Effector CD4-positive, alpha-beta T cell (primary cell): ENCODE results near the gene PHEX.

Experiments
- DNase-seq: peaks from one replicate; pipeline ENCODE4 v3.0.0-alpha.2; 2020
- total RNA-seq: gene quantifications from one replicate; lab custom pipeline; 2026; lab: John Stamatoyannopoulos, UW

The PHEX gene
- 3.2 reads per million, percentile 12 among the genes with 10 or more reads in this experiment for total RNA-seq

DNA sequence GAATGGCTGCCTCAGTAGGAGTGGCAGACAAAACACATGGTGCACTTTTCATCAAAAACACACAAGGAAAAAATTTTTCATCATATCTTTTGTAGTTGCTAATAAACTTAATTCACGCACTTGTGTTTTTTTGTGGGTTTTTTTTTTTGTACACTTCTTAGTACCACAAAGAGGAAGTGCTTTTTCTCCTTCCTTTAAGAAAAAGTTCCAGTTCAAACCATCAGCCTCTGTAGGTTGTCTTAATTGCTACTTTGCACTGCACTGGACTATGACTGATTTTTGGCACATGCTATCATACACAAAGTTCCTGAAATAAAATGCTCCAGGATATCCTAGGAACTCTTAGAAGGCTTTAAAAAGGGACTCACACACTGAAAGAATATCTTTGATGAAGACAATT lies at the start of gene PHEX:
PHEX (plus strand) TSS at position 242 of the 400 bp plus-strand sequence. CDS start 681 bp downstream, outside the sequence.
- no peak for DNase-seq

DNA sequence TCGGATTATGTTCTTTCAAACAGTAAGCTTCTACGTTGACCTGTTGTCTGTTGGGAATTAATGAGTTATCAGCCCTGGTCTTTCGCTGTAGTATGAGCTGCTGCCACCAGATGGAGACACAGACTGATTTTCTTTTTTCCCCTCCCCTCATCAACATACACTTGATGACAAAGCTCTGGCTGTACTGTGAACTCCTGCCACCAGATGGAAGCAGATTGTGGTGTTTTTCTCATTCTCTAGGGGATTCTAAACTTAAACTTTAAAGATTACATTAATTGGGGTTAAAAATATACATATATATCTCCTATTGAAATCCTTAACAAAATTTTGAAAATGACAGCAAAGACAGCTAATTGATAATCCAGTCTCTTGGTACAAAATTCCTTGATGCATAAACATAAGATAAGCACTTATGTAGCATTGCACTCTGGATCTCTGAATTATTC lies 46.8 kb upstream of the PHEX start:
- peak; percentile 52 for DNase-seq

DNA sequence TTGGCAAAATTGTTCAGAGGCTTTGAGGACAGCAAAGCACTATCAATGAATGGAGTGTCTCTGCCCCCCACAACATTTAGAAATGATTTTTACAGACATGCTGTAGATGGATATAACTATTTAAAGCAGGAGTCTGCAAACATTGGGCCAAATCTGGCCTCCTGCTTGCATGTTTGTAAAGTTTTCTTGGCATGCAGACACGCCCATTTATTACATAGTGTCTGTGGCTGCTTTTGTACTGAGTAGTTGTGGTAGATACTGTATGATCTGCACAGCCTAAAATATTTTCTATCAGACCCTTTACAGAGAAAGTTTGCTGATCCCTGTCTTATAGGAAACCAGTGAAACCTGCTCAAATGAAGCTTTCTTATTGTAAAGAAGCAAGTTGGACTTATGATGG lies 45.5 kb upstream of the PHEX start:
- no peak for DNase-seq

DNA sequence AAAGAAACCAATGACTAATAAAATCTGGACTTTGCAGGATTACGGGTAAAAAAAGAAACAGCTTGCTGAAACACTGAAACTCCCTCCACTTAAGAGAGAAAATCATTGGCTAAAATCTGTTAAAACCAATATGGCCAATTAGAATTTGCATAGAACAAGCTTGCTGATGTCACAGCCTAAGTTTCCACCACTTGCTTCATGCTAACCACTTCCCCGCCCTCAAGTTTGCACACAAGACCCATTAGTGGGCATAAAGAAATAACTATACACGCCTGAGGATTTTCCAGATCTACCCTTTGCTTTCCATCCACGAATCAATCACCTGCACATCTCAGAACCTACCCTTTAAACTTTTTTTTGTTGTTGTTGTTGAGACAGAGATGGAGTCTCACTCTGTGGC lies 42.7 kb upstream of the PHEX start:
- no peak for DNase-seq

DNA sequence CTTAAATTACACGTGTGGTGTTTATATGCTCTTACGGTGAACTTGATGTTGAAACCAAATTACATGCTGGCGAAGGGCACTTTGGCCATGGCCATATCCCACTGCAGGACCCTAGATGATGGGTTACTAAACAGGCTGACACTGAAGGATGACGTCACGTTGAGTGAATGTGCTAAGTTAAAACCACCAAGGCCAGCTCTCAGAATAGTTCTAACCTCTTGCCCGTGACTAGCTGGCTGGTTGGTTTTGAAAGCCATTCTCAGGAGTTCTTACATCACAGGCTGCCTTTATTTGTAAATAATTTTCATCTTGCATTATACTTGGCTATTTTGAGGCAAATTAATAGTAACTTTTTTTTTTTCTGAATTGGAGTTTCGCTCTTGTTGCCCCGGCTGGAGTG lies 41.3 kb upstream of the PHEX start:
- no peak for DNase-seq

DNA sequence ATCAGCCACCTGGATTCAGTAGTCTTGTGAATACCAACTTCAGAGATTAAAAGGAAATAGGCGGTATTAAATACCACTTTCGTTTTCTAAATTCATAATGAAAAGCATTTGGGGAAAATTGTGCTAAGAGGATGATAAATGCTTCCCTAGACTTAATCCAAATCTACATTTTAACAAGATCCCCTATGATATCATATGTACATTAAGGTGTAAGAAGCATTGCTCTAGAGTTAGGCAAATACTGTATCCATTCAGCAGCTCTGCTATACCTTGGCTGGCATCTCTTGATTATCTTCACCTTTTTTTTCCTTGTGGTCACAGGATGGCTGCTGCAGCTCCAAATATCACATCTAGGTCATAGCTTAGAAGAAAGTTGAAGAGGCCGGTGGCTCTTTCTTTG lies 40.6 kb upstream of the PHEX start:
- no peak for DNase-seq

DNA sequence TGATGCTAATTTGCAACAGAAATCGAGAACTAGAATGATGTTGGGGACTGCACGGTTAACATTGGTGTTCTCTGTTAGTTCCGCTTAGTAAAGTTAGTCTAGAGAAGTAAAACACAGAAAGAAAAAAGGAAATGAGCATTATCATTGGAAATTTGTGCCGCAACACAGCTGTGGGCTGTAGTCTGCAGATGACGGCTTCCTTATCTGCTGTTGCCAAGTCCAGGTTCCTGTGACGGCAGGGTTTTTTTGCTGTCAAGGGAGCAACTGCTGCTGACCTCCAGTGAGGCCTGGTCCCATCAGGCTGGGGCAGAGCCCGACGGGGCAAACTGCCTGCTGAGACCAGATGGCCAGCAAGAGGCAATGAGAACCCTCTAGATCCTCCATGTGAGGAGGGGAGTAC lies 38.9 kb upstream of the PHEX start:
- no peak for DNase-seq

DNA sequence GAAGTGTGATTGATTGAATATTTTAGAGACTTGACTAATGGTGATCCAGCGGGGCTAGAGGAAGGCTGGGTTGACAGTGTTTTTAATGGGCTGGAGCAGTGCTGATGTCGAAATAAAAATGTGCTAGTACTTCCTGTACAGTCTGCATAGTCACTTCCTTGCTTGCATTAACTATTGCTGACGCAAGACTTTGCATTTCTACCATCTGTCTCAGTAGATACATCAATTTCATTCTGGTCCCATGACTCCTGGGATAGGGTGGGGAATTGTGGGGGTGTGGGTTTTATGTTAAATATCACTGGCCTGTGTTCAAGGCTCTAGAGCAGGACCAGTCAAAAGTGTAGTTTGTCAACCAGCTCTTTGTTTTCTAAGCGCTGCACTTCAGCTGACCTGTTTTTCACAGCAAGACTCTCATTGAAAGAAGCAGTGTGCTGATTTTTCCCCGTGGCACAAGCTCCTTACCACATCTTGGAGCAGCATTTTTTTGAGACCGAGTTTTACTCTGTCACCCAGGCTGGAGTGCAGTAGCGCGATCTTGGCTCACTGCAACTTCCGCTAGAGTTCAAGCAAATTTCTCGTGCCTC lies 35.2 kb upstream of the PHEX start:
- no peak for DNase-seq

DNA sequence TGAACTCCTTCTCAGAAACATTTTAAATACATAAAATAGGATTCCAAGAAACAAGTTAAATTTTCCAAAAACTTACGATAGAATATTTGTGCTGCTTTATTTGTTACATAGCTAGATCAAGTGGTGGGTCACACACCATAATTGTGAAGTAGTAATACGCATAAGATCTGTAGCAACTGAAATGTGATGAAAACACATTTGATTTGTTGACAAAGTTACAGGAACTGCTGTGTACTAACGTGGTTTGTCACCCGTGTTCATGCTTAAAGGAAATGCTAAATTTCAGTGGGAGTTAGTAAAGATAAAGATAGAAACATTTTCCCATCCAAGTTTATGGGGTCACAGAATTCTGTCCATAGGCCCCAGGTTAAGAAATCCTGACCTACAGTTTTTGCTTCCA lies 34.1 kb upstream of the PHEX start:
- DNase-seq = no peak

DNA sequence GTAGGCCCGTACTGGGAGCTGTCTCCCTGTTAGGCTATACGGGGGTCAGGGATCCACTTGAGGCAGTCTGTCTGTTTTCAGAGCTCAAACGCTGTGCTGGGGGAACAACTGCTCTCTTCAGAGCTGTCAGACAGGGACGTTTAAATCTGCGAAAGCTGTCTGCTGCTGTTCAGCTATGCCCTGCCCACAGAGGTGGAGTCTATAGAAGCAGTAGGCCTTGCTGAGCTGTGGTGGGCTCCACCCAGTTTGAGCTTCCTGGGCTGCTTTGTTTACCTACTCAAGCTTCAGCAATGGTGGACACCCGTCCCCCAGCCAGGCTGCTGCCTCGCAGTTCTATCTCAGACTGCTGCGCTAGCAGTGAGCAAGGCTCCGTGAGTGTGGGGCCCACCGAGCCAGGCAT lies 27.3 kb upstream of the PHEX start:
- no peak for DNase-seq

DNA sequence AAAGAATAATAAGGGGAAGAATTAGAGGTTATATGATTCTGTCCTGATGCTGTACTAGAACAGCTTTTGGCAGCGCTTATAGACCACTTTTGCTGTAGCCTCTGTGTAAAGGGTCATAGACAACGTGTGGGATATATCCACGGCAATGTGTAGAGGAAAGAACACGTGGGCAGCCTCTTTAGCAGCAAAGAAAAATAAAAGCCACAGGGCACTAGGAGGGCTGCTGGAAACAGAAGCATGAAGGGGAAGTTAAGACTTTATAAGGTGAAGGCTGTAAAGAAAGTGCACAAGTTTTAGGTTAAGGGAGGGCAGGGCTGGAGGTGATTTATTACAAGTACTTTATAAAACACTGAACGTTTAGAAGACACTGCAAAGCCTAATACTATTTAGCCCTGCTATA lies 20.1 kb upstream of the PHEX start:
- no peak for DNase-seq

DNA sequence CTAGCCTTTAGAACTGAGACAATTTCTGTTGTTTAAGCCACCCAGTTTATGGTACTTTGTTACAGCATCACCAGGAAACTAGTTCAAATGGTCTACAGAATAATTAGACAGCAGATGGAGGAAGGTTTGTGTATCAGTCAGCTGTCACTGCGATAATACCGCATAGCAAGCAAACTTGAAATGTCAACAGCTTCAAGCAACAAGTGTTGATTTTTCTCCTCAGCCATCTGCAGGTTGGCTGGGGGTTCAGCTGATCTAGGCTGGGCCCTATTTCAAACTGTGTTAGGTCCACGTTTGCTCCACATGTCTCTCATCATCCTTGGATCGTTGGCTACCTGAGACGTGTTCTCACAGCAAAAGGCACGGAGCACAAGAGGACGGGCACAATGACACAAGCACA lies 19.2 kb upstream of the PHEX start:
- DNase-seq = no peak

DNA sequence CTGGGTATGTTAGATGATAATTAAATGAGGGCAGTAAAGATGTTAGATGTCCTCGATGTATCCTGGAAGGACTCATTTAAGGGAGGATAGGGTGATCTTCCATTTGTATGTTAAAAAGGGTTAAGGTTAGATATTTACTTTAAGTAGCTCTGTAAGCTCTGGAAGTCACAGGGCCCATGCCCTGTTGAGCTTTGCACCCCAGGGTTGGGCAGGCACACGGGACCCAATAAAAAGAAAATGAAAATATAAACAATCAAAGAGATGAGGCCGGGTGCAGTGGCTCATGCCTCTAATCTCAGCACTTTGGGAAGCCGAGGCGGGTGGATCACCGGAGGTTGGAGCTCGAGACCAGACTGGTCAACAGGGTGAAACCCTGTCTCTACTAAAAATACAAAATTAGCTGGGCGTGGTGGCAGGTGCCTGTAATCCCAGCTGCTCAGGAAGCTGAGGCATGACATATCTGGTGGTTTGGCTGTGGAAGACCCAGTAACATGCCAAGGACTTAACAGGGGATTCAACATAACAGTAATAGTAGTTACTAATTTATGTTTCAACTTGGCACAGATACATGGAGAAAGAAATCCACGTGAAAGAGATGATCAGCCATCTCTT lies 16.9 kb upstream of the PHEX start:
- DNase-seq = no peak

DNA sequence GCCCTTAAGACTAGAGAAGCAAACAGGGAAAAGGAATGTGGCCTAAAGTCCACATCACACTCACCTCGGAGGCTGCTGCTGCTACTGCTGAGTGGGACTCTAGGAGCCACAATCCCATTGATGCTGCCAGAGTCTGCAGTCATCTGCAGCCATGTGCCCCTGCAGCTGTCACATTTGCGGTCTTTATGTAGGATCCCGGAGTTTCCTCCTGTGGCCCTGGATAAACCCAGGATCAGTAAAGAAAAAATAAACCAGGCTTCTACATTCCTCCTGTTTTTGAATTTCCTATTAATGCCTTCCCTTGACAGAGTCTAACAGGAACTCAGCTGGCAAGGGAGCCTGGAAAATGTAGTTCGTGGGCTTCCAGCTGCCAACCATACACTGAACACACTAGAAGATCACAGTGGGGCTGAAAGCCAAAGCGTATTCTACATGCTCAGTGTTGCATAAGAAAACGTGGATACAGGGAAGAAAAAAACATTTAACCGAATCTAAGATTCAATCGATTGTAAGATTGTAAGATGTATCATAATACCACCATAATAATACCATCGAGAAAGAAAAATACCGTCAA lies 10.3 kb upstream of the PHEX start:
- no peak for DNase-seq

DNA sequence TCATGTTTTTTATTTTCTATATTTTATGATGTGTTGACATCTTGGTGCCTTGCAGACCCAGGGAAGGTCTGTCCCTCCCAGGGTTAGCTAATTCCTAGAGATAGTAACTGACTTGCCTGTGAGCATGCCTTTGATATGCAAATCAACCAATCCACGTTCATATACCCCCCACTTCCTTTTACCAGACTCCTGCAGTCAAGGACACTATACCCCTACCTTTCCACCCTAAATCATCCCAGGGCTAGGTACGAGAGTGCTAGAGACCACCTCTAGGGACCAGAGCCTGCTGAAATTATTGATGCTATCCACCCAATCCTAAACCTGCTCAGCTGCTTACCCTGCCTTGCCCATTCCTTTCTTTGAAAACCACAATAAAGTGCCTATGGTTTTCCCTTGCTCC lies 7.5 kb upstream of the PHEX start:
- DNase-seq = no peak

DNA sequence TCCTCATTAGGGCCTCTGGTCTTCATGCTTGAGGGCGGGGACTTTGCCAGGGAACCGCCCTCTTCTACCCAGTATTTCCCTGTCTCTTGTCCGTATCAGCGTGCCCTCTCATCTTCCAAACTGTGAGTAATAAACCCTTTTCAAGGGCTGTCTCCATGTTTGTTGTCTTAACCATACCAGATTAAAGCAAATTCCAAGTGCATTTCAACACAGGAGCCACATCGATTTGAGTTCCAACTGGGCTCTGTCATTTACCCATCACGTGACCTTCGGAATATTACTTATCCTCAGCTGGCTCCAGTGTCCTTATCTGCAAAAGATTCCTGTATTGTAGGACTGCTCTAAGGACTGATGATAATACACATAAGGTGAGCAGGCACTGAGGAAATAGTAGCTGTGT lies 6.4 kb upstream of the PHEX start:
- no peak for DNase-seq

DNA sequence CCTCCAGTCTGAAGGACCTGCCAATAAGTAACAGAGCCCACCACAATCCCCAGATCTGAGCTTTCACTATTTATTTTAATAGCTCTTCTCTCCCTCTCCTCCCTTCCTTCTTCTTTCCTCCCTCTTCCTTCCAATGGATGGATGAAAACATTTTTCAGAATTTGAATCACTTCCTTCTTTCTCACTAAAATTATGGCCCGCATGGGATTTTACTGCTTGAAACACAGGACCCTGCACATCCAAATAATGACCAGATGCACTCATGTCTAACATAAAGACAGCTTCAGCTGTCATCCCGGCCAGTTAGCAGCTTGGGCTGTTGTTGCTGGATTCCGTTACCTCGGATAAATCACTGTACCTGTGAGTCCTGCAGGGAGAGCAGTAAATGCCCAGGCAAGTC lies 5.4 kb upstream of the PHEX start:
- DNase-seq = no peak

DNA sequence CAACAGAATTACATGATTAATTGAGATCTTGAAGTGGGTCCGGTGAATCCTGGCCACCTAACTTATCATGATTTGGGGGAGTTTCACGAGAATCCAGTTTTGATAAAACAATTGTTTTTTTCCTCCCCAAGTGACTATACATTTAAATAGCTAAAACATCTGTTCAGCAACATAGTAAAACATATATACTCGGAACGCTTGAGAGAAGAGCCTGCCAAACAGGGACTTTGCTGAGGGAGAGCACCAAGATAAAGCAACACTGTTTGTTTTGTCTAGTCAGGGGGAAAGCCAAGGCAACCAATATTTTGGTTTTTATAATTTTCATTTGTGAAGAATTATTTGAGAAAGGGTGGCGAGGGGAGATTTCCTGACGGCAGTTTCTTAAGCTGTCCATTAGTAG lies 381 bp downstream of the PHEX start:
- DNase-seq = no peak

DNA sequence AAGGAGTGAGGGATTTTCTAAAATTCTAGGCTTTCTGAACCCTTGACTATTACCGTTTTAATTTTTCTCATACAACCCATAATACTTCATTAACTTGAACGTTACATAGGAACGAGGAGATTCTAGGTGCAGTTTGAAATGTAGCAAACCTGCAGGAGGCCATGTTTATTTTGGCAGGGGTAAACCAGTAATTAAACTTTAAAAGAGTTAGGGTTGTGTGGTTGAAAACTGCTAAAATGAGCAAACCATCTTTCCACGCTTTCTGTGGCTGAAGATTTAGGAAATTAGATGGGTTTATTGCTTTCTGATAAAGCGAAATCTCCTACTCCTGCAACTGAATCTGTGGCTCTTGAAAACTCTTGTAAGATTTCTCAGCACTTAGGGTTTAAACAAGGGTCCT lies 1.7 kb downstream of the PHEX start:
- no peak for DNase-seq

DNA sequence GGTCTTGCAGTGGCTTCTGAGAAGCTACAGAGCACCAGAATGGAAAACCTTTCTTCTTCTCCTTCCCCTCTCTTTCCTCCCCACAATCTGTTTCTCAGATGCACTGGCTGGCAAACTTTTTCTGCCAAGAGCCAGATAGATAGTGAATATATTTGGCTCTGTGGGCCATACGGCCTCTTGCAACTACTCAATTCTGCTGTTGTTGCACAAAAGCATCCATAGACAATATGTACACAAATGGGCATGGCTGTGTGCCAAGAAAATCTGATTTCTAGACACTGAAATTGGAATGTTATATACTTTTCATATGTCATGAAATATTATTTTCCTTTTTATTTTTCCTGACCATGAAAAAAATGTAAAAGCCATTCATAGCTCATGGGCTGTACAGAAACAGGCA lies 3.1 kb downstream of the PHEX start:
- DNase-seq = no peak

DNA sequence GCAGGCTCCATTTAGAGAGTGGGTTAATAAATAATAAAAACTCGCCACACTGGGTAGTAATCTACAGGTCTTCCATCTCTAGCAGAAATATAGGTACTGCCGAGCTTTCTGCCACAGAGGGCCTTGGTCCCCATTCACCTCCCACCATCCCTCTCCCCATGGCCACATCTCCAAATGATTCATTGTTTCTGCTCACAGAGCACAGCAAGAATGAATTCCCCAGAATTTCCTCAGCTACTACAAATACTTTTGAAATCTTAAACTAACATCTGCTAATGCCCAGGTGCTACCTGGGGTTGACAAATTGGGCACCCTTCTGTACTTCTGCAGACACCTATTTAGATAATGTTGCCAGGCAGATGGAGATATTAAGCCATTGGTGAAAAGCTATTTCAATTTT lies 5.1 kb downstream of the PHEX start:
- DNase-seq = no peak

DNA sequence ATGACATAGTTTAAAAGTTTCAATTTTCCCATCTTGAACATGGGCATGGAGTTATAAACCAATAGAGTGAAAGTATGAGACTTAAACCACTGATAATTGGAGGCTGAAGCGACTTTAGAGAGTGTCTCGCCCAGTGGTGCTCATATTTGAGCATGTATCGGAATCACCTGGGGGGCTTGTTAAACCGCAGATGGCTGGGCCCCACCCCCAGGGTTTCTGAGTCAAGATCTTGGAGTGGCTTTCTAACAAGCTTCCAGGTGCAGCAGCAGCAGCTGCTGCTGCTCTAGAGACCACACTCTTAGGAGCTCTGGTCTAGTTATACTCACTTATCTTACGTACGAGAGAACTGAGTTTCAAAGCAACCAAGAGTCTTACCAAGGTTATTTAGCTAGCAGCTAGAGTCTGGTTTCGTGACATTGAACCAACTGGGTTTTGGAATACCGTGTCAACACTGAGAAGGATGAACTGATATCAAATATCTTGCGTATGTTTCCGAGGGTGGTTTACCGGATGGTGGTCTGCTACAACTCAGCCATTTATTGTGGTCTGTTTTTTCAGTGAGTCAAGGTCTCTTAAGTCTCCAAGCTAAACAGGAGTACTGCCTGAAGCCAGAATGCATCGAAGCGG lies 5.9 kb downstream of the PHEX start:
- no peak for DNase-seq

DNA sequence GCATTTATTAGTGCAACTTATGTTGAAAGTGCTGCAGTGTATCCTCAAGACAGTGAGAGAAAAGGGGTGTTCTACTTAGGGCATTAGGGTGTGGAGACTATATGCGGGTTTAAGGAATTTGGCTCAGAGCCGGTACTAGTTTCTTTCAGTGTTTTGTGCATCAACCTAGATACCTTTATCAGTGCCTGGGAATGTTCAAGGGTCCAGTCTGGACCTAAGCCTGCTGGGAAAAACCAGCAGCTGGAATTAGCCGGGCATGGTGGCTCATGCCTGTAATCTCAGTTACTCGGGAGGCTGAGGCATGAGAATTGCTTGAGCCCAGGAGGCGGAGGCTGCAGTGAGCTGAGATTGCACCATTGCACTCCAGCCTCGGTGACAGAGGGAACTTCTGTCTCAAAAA lies 7.4 kb downstream of the PHEX start:
- no peak for DNase-seq

DNA sequence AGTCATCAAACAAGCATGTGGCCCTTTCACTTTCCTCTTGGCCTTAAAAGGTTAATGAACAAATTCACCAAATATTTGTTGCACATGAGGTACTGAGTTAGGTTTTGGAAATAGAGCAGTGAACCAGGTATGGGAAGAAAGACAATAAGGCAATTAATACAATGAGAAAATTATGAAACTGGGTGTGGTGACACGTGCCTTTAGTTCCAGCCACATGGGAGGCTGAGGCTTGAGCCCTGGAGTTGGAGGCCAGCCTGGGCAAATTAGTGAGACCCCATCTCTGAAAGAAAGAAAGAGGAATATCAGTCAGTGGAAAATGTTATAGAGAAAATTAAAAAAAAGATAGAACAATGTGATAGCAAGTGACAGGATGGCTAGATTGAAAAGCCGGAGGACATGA lies 8.1 kb downstream of the PHEX start:
- DNase-seq = no peak
